Activated CD4-positive, alpha-beta T cell treated with anti-CD3 and anti-CD28 coated beads, Interleukin-2, amount 10 ng/mL, durations not matched to agents 7 days and 5 days (primary cell): ENCODE data around the gene CSNK1G2. TPM values are rescaled to one million over a fixed set of nuclear protein-coding genes. Genes with fewer than 3 reads are reported as not detected.
A peak's percentile ranks its signal among the peaks of the same experiment; 100 is the strongest.

Experiments used
- CTCF ChIA-PET: fragments of 350-600 bp; sonication (Branson Sonifier 250); formaldehyde crosslinking; loops from one replicate; lab custom pipeline; 2021; ENCODE audit warnings: antibody characterized with exemption; lab: Charles Lee
- POLR2A ChIA-PET: fragments of 350-600 bp; sonication (Branson Sonifier 250); formaldehyde crosslinking; loops from one replicate; lab custom pipeline; 2021; ENCODE audit warnings: antibody characterized with exemption; lab: Charles Lee
- DNase-seq: peaks from one replicate; pipeline ENCODE4 v3.0.0-alpha.2; 2020
- H3K27ac Mint-ChIP-seq: one replicate; pipeline ENCODE4 v1.8.0; 2021; ENCODE audit warnings: mild to moderate bottlenecking, moderate library complexity, mixed read lengths
- H3K27me3 Mint-ChIP-seq: one replicate; pipeline ENCODE4 v1.8.0; 2021; ENCODE audit warnings: mixed read lengths
- H3K36me3 Mint-ChIP-seq: one replicate; pipeline ENCODE4 v1.8.0; 2021; ENCODE audit warnings: low read depth, mixed read lengths
- H3K4me1 Mint-ChIP-seq: one replicate; pipeline ENCODE4 v1.8.0; 2021; ENCODE audit warnings: mixed read lengths
- H3K4me3 Mint-ChIP-seq: one replicate; pipeline ENCODE4 v1.8.0; 2021; ENCODE audit warnings: mild to moderate bottlenecking, moderate library complexity, mixed read lengths
- H3K9me3 Mint-ChIP-seq: one replicate; pipeline ENCODE4 v1.8.0; 2021; ENCODE audit warnings: mixed read lengths
- total RNA-seq, 2 experiments: library from RNA; stranded (reverse); gene quantifications; one replicate each; pipeline ENCODE4 v1.2.3, GENCODE V29; 2021

Gene CSNK1G2
- total RNA-seq, 2 experiments from 2014 or later = 112 to 119 TPM

GRCh38 chr19:1909761-1910080, 31.3 kb upstream of the CSNK1G2 start:
- peak overlapping the region; percentile 9 for H3K27ac Mint-ChIP-seq

GRCh38 chr19:1910177-1910576, 30.8 kb upstream of the CSNK1G2 start:
- Mint-ChIP-seq H3K27ac (peak overlapping the region; percentile 58), H3K27me3 (no peaks in the 10 kb centered on the region), H3K4me3 (no peak overlapping the region), H3K4me1 (peaks cover 29% of the 10 kb centered on the region), H3K36me3 (peaks cover 14% of the 10 kb centered on the region), H3K9me3 (no peaks in the 10 kb centered on the region)
- POLR2A ChIA-PET = no interaction called here
- no peak for DNase-seq
- CTCF ChIA-PET = interaction anchor here (1.1 to 1.7 kb wide), 2 partner anchors 13 to 122 kb away, joined by 7 read pairs; no protein-coding TSS in a partner anchor

More at GRCh38 chr19:1909761-1910080, 31.3 kb upstream of the CSNK1G2 start:
- H3K4me1 Mint-ChIP-seq = peaks cover 31% of the 10 kb centered on the region
- H3K36me3 Mint-ChIP-seq = peaks cover 14% of the 10 kb centered on the region
- ChIA-PET CTCF (interaction anchor here (1.7 kb wide), 1 partner anchor 12 kb away, joined by 7 read pairs; no protein-coding TSS in a partner anchor), POLR2A (no interaction called here)
- H3K4me3 Mint-ChIP-seq = no peak overlapping the region
- H3K9me3 Mint-ChIP-seq = no peaks in the 10 kb centered on the region
- no peaks in the 10 kb centered on the region for H3K27me3 Mint-ChIP-seq
- no peak for DNase-seq

GRCh38 chr19:1911098-1911497, 29.9 kb upstream of the CSNK1G2 start:
- peak overlapping the region; percentile 72 for H3K27ac Mint-ChIP-seq
- CTCF ChIA-PET = interaction anchor here (1.1 kb wide), 1 partner anchor 121 kb away, joined by 7 read pairs; no protein-coding TSS in a partner anchor
- DNase-seq = no peak

GRCh38 chr19:1911995-1912394, 29.0 kb upstream of the CSNK1G2 start:
- Mint-ChIP-seq H3K9me3 (no peaks in the 10 kb centered on the region), H3K36me3 (peaks cover 10% of the 10 kb centered on the region), H3K27me3 (no peaks in the 10 kb centered on the region), H3K4me3 (no peak overlapping the region), H3K27ac (no peak overlapping the region), H3K4me1 (peaks cover 21% of the 10 kb centered on the region)
- DNase-seq = no peak
- POLR2A ChIA-PET = no interaction called here
- CTCF ChIA-PET = no interaction called here

More at GRCh38 chr19:1911098-1911497, 29.9 kb upstream of the CSNK1G2 start:
- H3K36me3 Mint-ChIP-seq = peaks cover 10% of the 10 kb centered on the region
- H3K4me3 Mint-ChIP-seq = no peak overlapping the region
- H3K9me3 Mint-ChIP-seq = no peaks in the 10 kb centered on the region
- peaks cover 24% of the 10 kb centered on the region for H3K4me1 Mint-ChIP-seq
- no peaks in the 10 kb centered on the region for H3K27me3 Mint-ChIP-seq
- POLR2A ChIA-PET = no interaction called here

GRCh38 chr19:1912760-1913505, 28.0 kb upstream of the CSNK1G2 start:
- no peak overlapping the region for H3K27ac Mint-ChIP-seq
- no peaks in the 10 kb centered on the region for H3K27me3 Mint-ChIP-seq
- no peak overlapping the region for H3K4me3 Mint-ChIP-seq

GRCh38 chr19:1913781-1914577, 27.0 kb upstream of the CSNK1G2 start:
- peaks cover 14% of the 10 kb centered on the region for H3K4me1 Mint-ChIP-seq
- no peaks in the 10 kb centered on the region for H3K27me3 Mint-ChIP-seq
- peaks cover 8% of the 10 kb centered on the region for H3K36me3 Mint-ChIP-seq
- POLR2A ChIA-PET = no interaction called here
- peak overlapping the region; percentile 54 for H3K27ac Mint-ChIP-seq
- H3K4me3 Mint-ChIP-seq = no peak overlapping the region
- H3K9me3 Mint-ChIP-seq = no peaks in the 10 kb centered on the region
- no peak for DNase-seq
- CTCF ChIA-PET = no interaction called here

More at GRCh38 chr19:1912760-1913505, 28.0 kb upstream of the CSNK1G2 start:
- Mint-ChIP-seq H3K4me1 (peaks cover 19% of the 10 kb centered on the region), H3K9me3 (no peaks in the 10 kb centered on the region), H3K36me3 (peaks cover 8% of the 10 kb centered on the region)
- ChIA-PET CTCF (no interaction called here), POLR2A (no interaction called here)
- DNase-seq = no peak

GRCh38 chr19:1914826-1915341, 26.1 kb upstream of the CSNK1G2 start:
- no peak overlapping the region for H3K4me3 Mint-ChIP-seq
- POLR2A ChIA-PET = no interaction called here
- no peak overlapping the region for H3K27ac Mint-ChIP-seq
- CTCF ChIA-PET = interaction anchor here (1.2 to 1.5 kb wide), 2 partner anchors 15 to 104 kb away, joined by 3 to 5 read pairs; no protein-coding TSS in a partner anchor
- H3K36me3 Mint-ChIP-seq = peaks cover 8% of the 10 kb centered on the region
- no peaks in the 10 kb centered on the region for H3K9me3 Mint-ChIP-seq
- no peaks in the 10 kb centered on the region for H3K27me3 Mint-ChIP-seq
- peaks cover 5% of the 10 kb centered on the region for H3K4me1 Mint-ChIP-seq
- no peak for DNase-seq

- no peak for DNase-seq
- ChIA-PET CTCF (interaction anchor here (1.3 kb wide), 1 partner anchor 11 kb away, joined by 4 read pairs; no protein-coding TSS in a partner anchor), POLR2A (no interaction called here)
- peaks cover 7% of the 10 kb centered on the region for H3K36me3 Mint-ChIP-seq
- H3K9me3 Mint-ChIP-seq = no peaks in the 10 kb centered on the region
- peaks cover 6% of the 10 kb centered on the region for H3K4me1 Mint-ChIP-seq
- H3K4me3 Mint-ChIP-seq = no peak overlapping the region
- no peaks in the 10 kb centered on the region for H3K27me3 Mint-ChIP-seq
- peak overlapping the region; percentile 25 for H3K27ac Mint-ChIP-seq
Measured at GRCh38 chr19:1917146-1917545, 23.8 kb upstream of the CSNK1G2 start.

GRCh38 chr19:1917926-1918325, 23.0 kb upstream of the CSNK1G2 start:
- no peaks in the 10 kb centered on the region for H3K27me3 Mint-ChIP-seq

GRCh38 chr19:1918975-1919374, 22.0 kb upstream of the CSNK1G2 start:
- CTCF ChIA-PET = interaction anchor here (0.6 to 1.5 kb wide), 4 partner anchors 9 to 376 kb away, joined by 3 to 4 read pairs (median 4); no protein-coding TSS in a partner anchor

More at GRCh38 chr19:1917926-1918325, 23.0 kb upstream of the CSNK1G2 start:
- CTCF ChIA-PET = no interaction called here
- Mint-ChIP-seq H3K4me1 (peaks cover 10% of the 10 kb centered on the region), H3K9me3 (no peaks in the 10 kb centered on the region), H3K4me3 (no peak overlapping the region), H3K27ac (no peak overlapping the region), H3K36me3 (peaks cover 6% of the 10 kb centered on the region)
- POLR2A ChIA-PET = no interaction called here
- no peak for DNase-seq

GRCh38 chr19:1920644-1921043, 20.3 kb upstream of the CSNK1G2 start:
- no peak for DNase-seq
- ChIA-PET POLR2A (interaction anchor here (1.2 kb wide), 1 partner anchor 23 kb away, joined by 5 read pairs; no protein-coding TSS in a partner anchor), CTCF (interaction anchor here (1.2 to 1.4 kb wide), 2 partner anchors 9 to 13 kb away, joined by 3 read pairs; no protein-coding TSS in a partner anchor)
- H3K4me1 Mint-ChIP-seq = peaks cover 18% of the 10 kb centered on the region
- H3K27me3 Mint-ChIP-seq = no peaks in the 10 kb centered on the region
- H3K27ac Mint-ChIP-seq = peak overlapping the region; percentile 46
- H3K4me3 Mint-ChIP-seq = no peak overlapping the region
- peaks cover 5% of the 10 kb centered on the region for H3K36me3 Mint-ChIP-seq
- no peaks in the 10 kb centered on the region for H3K9me3 Mint-ChIP-seq

More at GRCh38 chr19:1918975-1919374, 22.0 kb upstream of the CSNK1G2 start:
- no peaks in the 10 kb centered on the region for H3K27me3 Mint-ChIP-seq
- no peak overlapping the region for H3K4me3 Mint-ChIP-seq
- peaks cover 18% of the 10 kb centered on the region for H3K4me1 Mint-ChIP-seq
- POLR2A ChIA-PET = no interaction called here
- DNase-seq = no peak
- peaks cover 4% of the 10 kb centered on the region for H3K36me3 Mint-ChIP-seq
- no peaks in the 10 kb centered on the region for H3K9me3 Mint-ChIP-seq
- no peak overlapping the region for H3K27ac Mint-ChIP-seq

- H3K27me3 Mint-ChIP-seq = no peaks in the 10 kb centered on the region
- no peak for DNase-seq
- H3K9me3 Mint-ChIP-seq = no peaks in the 10 kb centered on the region
- no peak overlapping the region for H3K4me3 Mint-ChIP-seq
- H3K36me3 Mint-ChIP-seq = peaks cover 5% of the 10 kb centered on the region
- H3K4me1 Mint-ChIP-seq = peaks cover 18% of the 10 kb centered on the region
- no peak overlapping the region for H3K27ac Mint-ChIP-seq
- ChIA-PET CTCF (interaction anchor here (1.4 kb wide), 1 partner anchor 14 kb away, joined by 3 read pairs; no protein-coding TSS in a partner anchor), POLR2A (no interaction called here)
Measured at GRCh38 chr19:1921326-1921725, 19.6 kb upstream of the CSNK1G2 start.
